ENCODE results near the gene CIART. TPM values are rescaled to one million over a fixed set of nuclear protein-coding genes. Genes with fewer than 3 reads are reported as not detected.
"Not testable (repeated sequence)": the region's sequence is repeated elsewhere in the genome, so short reads cannot be mapped to it uniquely, and the experiment has no call there.

Gene CIART
- total RNA-seq, 1 experiment from 2014 or later, result 10.3 TPM

DNA sequence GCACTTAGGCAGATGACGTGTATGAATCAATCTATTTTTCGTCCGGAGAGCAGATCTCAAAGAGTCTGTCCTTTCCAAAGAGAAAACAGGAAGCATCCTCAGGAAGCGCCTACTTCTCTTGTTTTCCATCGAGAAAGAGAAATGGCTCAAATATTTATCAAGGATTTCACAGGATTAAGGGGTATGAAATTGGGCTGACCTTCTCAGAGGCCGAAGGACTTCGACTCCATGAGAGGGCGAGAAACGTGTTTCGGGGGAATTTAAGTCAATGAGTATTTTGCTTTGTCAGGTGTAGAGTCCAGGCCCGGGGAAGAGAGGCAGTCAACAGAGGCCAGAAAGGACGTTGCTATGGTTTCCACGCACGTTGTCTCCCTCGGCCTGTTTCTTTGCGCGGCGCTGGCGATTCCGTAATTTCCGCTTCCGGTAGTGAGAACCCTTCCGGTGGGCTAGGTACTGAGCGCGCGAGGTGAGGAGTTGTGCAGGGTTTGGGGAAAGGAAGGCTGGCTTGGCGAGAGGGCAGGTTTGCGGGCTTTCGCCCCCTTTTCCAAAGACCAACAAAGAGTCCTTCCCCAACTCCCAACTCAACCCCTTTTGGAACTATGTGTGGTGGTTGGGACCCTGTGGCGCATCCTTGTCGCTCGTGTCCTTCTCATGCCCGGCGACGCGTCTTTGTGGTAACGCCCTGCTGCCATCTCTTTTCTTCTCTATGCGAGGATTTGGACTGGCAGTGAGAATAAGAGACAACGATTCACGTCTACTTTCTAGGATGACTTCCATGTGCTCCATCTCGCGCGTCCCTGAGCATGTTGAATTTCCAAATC lies 11.3 kb downstream of the CIART start, which contains the start of gene MRPS21:
MRPS21 (plus strand) TSS at position 429 of the 821 bp plus-strand sequence. CDS start 506 bp downstream, outside the sequence.
- in situ Hi-C loops (cut with HindIII; ENCODE audit: low pct_unique_long_range_greater_than_20kb, low sequenced_read_pairs), result no loop called here
- DNase-seq (ENCODE audit: low read depth), result peak; percentile 89

DNA sequence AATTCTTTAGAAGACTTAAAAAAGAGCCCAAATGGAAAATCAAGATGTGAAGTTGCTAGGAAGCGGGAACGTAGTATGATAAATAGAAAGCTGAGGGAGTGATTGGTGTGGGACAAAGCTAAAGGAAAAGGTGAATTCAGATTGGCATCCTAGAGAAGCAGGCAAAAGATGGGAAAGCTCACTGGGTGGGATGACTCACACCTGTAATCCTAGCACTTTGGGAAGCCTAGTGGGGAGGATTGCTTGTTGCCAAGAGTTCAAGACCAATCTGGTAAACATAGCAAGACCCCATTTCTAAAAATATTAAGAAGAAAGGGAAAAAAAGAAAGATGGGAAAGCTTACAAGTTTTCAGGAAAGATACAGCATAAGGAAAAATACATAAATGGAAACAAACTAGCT lies 13.1 kb downstream of the CIART start:
- DNase-seq (ENCODE audit: low read depth), result no peak
- in situ Hi-C loops (cut with HindIII; ENCODE audit: low pct_unique_long_range_greater_than_20kb, low sequenced_read_pairs), result no loop called here

DNA sequence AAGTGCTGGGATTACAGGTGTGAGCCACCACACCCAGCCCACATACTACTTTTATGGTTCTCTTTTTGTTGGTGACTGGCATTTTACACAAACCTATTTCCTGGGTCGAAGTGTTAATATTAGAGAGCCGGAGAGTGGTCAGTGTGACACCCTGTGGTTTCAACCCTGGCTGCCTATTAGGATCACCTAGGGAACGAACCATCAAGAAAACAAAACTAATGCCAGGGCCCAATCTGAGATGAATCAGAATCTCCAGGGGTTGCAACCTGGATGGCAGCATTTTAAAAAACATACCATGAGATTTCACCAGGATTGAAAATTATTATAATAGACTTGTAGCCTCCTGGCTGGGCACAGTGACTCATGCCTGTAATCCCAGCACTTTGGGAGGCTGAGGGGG lies 17.4 kb downstream of the CIART start:
- in situ Hi-C loops (cut with HindIII; ENCODE audit: low pct_unique_long_range_greater_than_20kb, low sequenced_read_pairs), result no loop called here

DNA sequence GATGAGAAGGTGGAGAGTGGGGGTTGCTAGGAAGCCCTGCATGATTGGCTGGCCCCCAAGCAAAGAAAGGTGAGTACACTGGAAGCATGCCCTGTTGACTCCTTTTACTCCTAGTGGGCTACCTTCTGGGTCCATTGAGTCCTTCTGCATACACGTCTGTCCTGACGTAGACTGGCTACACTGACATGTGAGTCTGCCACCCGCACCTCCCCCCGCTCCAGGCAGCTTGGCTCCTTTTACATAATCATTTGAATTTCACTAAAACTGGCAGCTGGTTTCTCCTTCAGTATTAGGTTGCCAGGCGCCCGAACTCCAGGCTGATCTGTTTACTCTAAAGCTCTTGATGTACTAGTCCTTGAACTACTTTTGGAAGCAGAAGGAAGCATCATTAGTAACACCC lies 20.0 kb downstream of the CIART start:
- in situ Hi-C loops (cut with HindIII; ENCODE audit: low pct_unique_long_range_greater_than_20kb, low sequenced_read_pairs), result no loop called here
- no peak for DNase-seq (ENCODE audit: low read depth)

More for the DNA sequence above, 17.4 kb downstream of the CIART start:
- DNase-seq (ENCODE audit: low read depth), result peak; percentile 41

DNA sequence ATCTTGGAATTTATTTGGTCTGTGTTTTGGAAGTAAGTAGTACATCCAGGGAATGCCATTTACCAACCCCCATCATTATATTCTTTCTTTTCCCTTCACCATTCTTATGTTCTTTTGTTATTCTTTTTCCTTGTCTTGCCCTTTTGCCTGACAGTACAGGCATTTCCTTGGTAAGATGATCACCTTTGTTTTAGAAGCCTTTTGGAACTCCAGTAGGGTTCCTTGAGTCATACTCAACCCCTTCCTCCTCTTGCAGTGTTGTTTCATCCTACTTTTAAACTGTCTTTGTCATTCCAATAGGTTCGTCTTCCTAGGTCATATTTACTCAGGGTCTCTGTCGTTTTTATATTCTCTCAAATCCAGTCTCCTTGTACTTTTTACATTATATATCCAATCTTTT lies 20.5 kb downstream of the CIART start:
- in situ Hi-C loops (cut with HindIII; ENCODE audit: low pct_unique_long_range_greater_than_20kb, low sequenced_read_pairs), result no loop called here
- no peak for DNase-seq (ENCODE audit: low read depth)

DNA sequence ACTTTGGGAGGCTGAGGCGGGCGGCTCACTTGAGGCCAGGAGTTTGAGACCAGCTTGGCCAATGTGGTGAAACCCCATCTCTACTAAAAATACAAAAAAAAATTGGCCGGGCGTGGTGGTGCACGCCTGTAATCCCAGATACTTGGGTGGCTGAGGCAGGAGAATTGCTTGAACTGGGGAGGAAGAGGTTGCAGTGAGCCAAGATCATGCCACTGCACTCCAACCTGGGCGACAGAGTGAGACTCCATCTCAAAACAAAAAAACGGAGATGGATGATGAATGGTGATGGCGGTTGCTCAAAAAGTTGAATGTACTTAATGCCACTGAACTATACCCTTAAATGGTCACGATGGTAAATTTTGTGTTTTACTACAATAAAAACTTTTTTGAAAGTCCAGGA lies 26.2 kb downstream of the CIART start:
- DNase-seq (ENCODE audit: low read depth); in situ Hi-C loops (cut with HindIII; ENCODE audit: low pct_unique_long_range_greater_than_20kb, low sequenced_read_pairs): not testable (repeated sequence)

DNA sequence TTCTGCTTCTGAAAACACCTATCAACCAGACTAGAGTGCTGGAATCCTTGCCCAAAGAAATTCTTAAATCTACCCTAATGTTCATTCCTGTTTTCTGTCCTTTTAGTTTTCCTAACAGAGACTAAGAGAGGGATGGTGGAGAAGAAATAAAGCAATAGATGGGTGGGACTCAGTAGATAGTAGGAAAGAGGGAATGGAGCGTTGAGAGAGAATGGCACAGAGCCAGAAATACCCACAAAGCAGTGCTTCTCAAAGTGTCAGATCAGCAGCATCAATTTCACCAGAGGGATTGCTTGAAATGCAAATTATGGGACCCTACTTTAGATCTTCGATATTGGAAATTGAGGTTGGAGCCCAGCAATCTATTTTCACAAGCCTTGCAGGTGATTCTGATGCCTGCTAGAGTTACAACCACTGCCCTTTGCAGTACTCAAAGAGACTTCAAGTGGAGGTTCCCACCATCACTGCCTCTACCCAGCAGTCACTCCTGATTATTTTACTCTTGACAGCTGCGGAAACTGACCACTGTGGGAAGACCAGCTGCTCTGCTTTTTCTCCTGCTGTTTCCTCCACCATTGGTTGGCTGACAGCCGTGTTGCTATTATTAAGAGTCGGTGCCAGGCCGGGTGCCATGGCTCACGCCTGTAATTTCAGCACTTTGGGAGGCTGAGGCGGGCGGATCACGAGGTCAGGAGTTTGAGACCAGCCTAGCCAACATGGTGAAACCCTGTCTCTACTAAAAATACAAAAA lies 27.6 kb downstream of the CIART start:
- in situ Hi-C loops (cut with HindIII; ENCODE audit: low pct_unique_long_range_greater_than_20kb, low sequenced_read_pairs), result no loop called here
- no peak for DNase-seq (ENCODE audit: low read depth)

DNA sequence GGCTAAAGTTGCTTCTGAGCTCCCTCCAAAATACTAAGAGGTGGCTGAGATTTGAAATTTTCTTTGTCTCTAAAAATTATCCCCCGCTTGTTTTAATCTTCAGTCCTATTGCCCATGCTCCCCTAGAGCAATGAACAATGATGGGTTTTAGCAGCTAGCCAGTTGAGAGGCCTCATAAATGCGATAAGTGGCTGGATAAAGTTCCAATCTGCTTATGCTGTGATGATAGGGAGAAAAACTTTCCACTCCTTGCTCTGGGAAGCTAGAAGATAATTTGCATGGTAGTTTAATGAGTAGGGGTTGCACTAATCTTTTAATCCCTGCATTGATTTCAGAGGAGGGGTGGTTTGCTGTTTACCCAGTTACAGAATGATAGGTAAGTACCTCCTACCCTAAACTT lies 29.4 kb downstream of the CIART start:
- DNase-seq (ENCODE audit: low read depth), result no peak
- in situ Hi-C loops (cut with HindIII; ENCODE audit: low pct_unique_long_range_greater_than_20kb, low sequenced_read_pairs), result no loop called here

DNA sequence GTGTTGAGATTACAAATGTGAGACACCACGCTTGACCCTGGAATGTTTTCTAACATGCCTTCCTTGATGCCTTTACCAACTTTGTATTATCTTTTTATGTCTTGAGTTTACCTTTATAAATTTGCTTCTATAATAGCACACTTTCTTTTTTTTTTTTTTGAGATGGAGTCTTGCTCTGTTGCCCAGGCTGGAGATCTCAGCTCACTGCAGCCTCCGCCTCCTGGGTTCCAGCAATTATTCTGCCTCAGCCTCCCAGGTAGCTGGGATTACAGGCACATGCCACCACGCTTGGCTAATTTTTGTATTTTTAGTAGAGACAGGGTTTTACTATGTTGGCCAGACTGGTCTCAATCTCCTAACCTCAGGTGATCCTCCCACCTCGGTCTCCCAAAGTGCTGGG lies 32.3 kb downstream of the CIART start:
- in situ Hi-C loops (cut with HindIII; ENCODE audit: low pct_unique_long_range_greater_than_20kb, low sequenced_read_pairs); DNase-seq (ENCODE audit: low read depth): not testable (repeated sequence)

DNA sequence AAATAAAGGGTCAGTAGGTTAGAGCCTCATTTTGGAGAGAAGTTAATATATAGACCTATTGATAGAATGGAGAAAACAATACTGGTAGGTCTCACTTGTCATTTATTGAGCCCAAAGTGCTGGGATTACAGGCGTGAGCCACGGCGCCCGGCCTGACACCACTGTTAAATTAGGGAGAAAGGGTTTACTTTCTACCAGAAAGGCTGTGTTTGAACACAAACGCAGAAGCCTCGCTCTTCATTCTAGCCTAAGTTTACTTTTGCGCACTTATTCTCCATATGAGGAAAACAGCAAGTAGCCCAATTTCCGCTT lies 38.3 kb downstream of the CIART start:
- peak; percentile 31 for DNase-seq (ENCODE audit: low read depth)
- in situ Hi-C loops (cut with HindIII; ENCODE audit: low pct_unique_long_range_greater_than_20kb, low sequenced_read_pairs), result no loop called here

DNA sequence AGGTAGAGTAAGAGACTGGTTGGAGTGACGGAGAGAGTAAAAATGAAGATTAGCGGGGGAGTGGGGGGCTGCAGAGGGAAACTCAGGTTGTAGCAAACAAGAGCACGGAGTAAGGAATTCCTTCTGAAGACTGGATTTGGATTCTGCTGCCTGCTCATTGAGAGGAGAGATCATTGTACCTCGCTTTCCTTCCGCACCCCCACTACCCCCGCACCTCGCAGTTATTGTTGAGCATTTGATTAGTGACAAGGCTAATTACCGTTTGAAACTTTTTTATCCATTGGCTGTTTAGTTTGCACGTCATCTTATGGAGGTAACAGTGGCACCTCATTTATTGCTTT lies 39.4 kb downstream of the CIART start:
- in situ Hi-C loops (cut with HindIII; ENCODE audit: low pct_unique_long_range_greater_than_20kb, low sequenced_read_pairs), result no loop called here
- no peak for DNase-seq (ENCODE audit: low read depth)

DNA sequence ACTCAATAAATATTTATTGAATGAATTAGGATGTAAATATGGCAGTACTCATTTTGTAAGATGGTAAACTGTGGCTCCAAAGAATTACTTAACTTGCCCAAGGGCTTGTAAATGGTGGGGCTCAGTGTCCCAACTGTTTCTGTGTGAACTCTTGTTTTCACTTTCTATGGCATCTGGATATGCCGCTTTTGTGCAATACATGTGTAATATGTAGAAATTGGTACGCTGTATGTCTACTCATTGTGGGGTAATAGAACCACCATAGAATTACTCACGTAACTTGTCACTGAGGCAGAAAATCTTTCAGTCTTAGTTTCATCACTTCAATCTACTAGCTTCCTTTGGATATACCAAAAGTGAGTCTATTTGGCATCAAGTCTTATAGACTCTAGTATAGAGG lies 40.0 kb downstream of the CIART start:
- in situ Hi-C loops (cut with HindIII; ENCODE audit: low pct_unique_long_range_greater_than_20kb, low sequenced_read_pairs), result no loop called here
- no peak for DNase-seq (ENCODE audit: low read depth)

DNA sequence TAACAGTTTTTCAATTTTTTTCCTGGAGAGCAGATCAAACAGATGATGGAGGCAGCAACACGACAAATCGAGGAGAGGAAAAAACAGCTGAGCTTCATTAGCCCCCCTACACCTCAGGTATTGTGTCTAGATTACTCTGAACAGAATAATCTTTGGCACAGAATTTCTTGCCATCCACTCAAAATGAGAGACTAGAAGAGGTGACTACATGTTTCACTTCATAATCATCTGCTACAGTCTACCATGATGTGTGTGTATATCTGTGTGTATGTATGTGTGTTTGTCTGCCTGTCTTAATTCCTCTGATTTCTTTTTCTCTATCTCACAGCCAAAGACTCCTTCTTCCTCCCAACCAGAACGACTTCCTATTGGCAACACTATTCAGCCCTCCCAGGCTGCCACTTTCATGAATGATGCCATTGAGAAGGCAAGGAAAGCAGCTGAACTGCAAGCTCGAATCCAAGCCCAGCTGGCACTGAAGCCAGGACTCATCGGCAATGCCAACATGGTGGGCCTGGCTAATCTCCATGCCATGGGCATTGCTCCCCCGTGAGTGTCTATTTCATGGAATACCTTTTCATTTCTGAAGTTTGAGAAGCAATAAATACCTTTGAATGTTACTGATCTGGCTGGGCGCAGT lies 50.4 kb downstream of the CIART start:
- DNase-seq (ENCODE audit: low read depth), result no peak
- in situ Hi-C loops (cut with HindIII; ENCODE audit: low pct_unique_long_range_greater_than_20kb, low sequenced_read_pairs), result no loop called here

Other genes starting within 250 kb of the CIART start
- 12.6 and 15.6 TPM in 2 replicates for gene VPS45, start 214.8 kb upstream of the CIART start, total RNA-seq (2014; rRNA removed; shearing (Covaris generic); ENCODE audit: low replicate concordance)
- 4.0 and 8.0 TPM in 2 replicates for gene PLEKHO1, start 132.6 kb upstream of the CIART start, total RNA-seq (2014; rRNA removed; shearing (Covaris generic); ENCODE audit: low replicate concordance)
- gene ANP32E, start 46.4 kb upstream of the CIART start, total RNA-seq (2014; rRNA removed; shearing (Covaris generic); ENCODE audit: low replicate concordance), result 15.2 and 16.0 TPM in 2 replicates
- gene CA14, start 24.8 kb upstream of the CIART start, total RNA-seq (2014; rRNA removed; shearing (Covaris generic); ENCODE audit: low replicate concordance), result not detected in 2 replicates
- 160 and 210 TPM in 2 replicates for gene APH1A, start 13.5 kb upstream of the CIART start, total RNA-seq (2014; rRNA removed; shearing (Covaris generic); ENCODE audit: low replicate concordance)
- 2.9 TPM in 1 of 2 replicates, not detected in the other for gene C1orf54, start 9.8 kb upstream of the CIART start, total RNA-seq (2014; rRNA removed; shearing (Covaris generic); ENCODE audit: low replicate concordance)
- 59.3 and 86.8 TPM in 2 replicates for gene MRPS21, start 11.3 kb downstream of the CIART start, total RNA-seq (2014; rRNA removed; shearing (Covaris generic); ENCODE audit: low replicate concordance)
- gene PRPF3, start 39.0 kb downstream of the CIART start, total RNA-seq (2014; rRNA removed; shearing (Covaris generic); ENCODE audit: low replicate concordance), result 27.7 and 29.7 TPM in 2 replicates
- gene RPRD2, start 81.6 kb downstream of the CIART start, total RNA-seq (2014; rRNA removed; shearing (Covaris generic); ENCODE audit: low replicate concordance), result 3.1 and 3.2 TPM in 2 replicates
- gene TARS2, start 204.9 kb downstream of the CIART start, total RNA-seq (2014; rRNA removed; shearing (Covaris generic); ENCODE audit: low replicate concordance), result 18.7 and 32.8 TPM in 2 replicates
- 4.8 and 11.1 TPM in 2 replicates for gene ECM1, start 225.6 kb downstream of the CIART start, total RNA-seq (2014; rRNA removed; shearing (Covaris generic); ENCODE audit: low replicate concordance)
- gene FALEC, start 233.2 kb downstream of the CIART start, total RNA-seq (2014; rRNA removed; shearing (Covaris generic); ENCODE audit: low replicate concordance), result not detected in 2 replicates

Data from Caki2 (cell line).